Hepatocyte (in vitro differentiated cells): ENCODE results near the gene SMIM35. TPM values are rescaled to one million over a fixed set of nuclear protein-coding genes. Genes with fewer than 3 reads are reported as not detected.

Experiments
- DNase-seq: peaks from one replicate; pipeline ENCODE4 v3.0.0-alpha.2; 2016; ENCODE audit warnings: low spot score
- H2AFZ ChIP-seq: fragments of 200-600 bp; sonication (generic); 2 replicates; pipeline ENCODE4 v1.6.0; 2016; ENCODE audit warnings: antibody characterized with exemption, mild to moderate bottlenecking
- H3K27ac ChIP-seq: fragments of 200-600 bp; sonication (generic); 2 replicates; pipeline ENCODE4 v1.5.1; 2016; ENCODE audit warnings: mild to moderate bottlenecking
- H3K27me3 ChIP-seq: fragments of 200-600 bp; sonication (generic); 2 replicates; pipeline ENCODE4 v1.6.1; 2016
- H3K36me3 ChIP-seq: fragments of 200-600 bp; sonication (generic); replicated peaks from 2 replicates; pipeline ENCODE4 v1.5.1; 2016; ENCODE audit warnings: low read depth; ENCODE audit not compliant: insufficient read depth
- H3K4me1 ChIP-seq: fragments of 200-600 bp; sonication (generic); 2 replicates; pipeline ENCODE4 v1.5.1; 2016; ENCODE audit warnings: mild to moderate bottlenecking, moderate library complexity; ENCODE audit not compliant: insufficient read depth
- H3K4me2 ChIP-seq: fragments of 200-600 bp; sonication (generic); 2 replicates; pipeline ENCODE4 v1.6.0; 2016
- H3K4me3 ChIP-seq: fragments of 200-600 bp; sonication (generic); 2 replicates; pipeline ENCODE4 v1.5.1; 2016; ENCODE audit warnings: mild to moderate bottlenecking
- H3K79me2 ChIP-seq: fragments of 200-600 bp; sonication (generic); 2 replicates; pipeline ENCODE4 v1.6.0; 2017; ENCODE audit warnings: mild to moderate bottlenecking
- H3K9me2 ChIP-seq: fragments of 200-600 bp; sonication (generic); replicated peaks from 2 replicates; pipeline ENCODE4 v1.6.0; 2017; ENCODE audit warnings: mild to moderate bottlenecking; ENCODE audit not compliant: insufficient read depth
- H3K9me3 ChIP-seq: fragments of 200-600 bp; sonication (generic); 2 replicates; pipeline ENCODE4 v1.5.1; 2016; ENCODE audit warnings: low read depth, mild to moderate bottlenecking
- H4K20me1 ChIP-seq: fragments of 200-600 bp; sonication (generic); 2 replicates; pipeline ENCODE4 v1.6.0; 2016; ENCODE audit warnings: mild to moderate bottlenecking; ENCODE audit not compliant: insufficient read depth, poor library complexity, severe bottlenecking
- CTCF ChIP-seq: fragments of 200-600 bp; sonication (generic); IDR thresholded peaks from 2 replicates; pipeline ENCODE4 v1.5.1; 2016; ENCODE audit warnings: antibody characterized with exemption, mild to moderate bottlenecking; ENCODE audit not compliant: poor library complexity
- EZH2 ChIP-seq: fragments of 200-600 bp; sonication (generic); IDR thresholded peaks from 2 replicates; pipeline ENCODE4 v1.6.1; 2016; ENCODE audit warnings: antibody characterized with exemption, mild to moderate bottlenecking, borderline replicate concordance
- EZH2phosphoT487 ChIP-seq: fragments of 200-600 bp; sonication (generic); IDR thresholded peaks from one replicate; pipeline ENCODE4 v1.6.1; 2018; ENCODE audit warnings: antibody characterized with exemption, mild to moderate bottlenecking, low read depth, moderate library complexity; ENCODE audit not compliant: unreplicated experiment, severe bottlenecking
- WGBS: methylation state at CpG from one replicate; pipeline ENCODE4 v1.1.6; 2016; ENCODE audit warnings: low lambda C conversion rate; ENCODE audit errors: missing lambda C conversion rate; 5-methylcytosine and 5-hydroxymethylcytosine counted together
- polyA plus RNA-seq: library from polyadenylated mRNA; unstranded; fragments of >200 nt; fragmentation: Nextera tagmentation; extraction: Ambion mirVana; gene quantifications from 2 replicates; pipeline ENCODE4 v1.2.1, GENCODE V29; 2016
- total RNA-seq: library from RNA; depleted of rRNA; stranded (reverse); fragments of >200 nt; gene quantifications from 2 replicates; pipeline ENCODE4 v1.2.3, GENCODE V29; 2014

The SMIM35 gene
- total and polyA plus RNA-seq, 2 experiments from 2014 or later: 0.03 TPM; not detected in 1

GRCh38 chr11:118028626-118029025 is 58.1 kb downstream of the SMIM35 start:
- Histone ChIP-seq H3K4me3 (no peak overlapping the region), H3K36me3 (no peaks in the 10 kb centered on the region), H3K9me3 (no peaks in the 10 kb centered on the region), H3K9me2 (no peaks in the 10 kb centered on the region), H2AFZ (no peak overlapping the region), H4K20me1 (no peaks in the 10 kb centered on the region), H3K27ac (no peak overlapping the region), H3K4me1 (no peaks in the 10 kb centered on the region), H3K27me3 (no peaks in the 10 kb centered on the region), H3K79me2 (no peaks in the 10 kb centered on the region), H3K4me2 (no peak overlapping the region)
- no peak for TF ChIP-seq CTCF
- TF ChIP-seq EZH2: no peak
- no peak for TF ChIP-seq EZH2phosphoT487
- no peak for DNase-seq
- 89% methylated on average over 3 of the region's 3 CpGs for WGBS

- Histone ChIP-seq H3K27ac (no peak overlapping the region), H3K27me3 (no peaks in the 10 kb centered on the region), H3K9me2 (no peaks in the 10 kb centered on the region), H3K4me2 (no peak overlapping the region), H2AFZ (no peak overlapping the region), H3K9me3 (no peaks in the 10 kb centered on the region), H3K79me2 (no peaks in the 10 kb centered on the region), H3K4me3 (no peak overlapping the region), H3K4me1 (no peaks in the 10 kb centered on the region), H3K36me3 (no peaks in the 10 kb centered on the region), H4K20me1 (no peaks in the 10 kb centered on the region)
- no peak for DNase-seq
- TF ChIP-seq EZH2phosphoT487 (no peak), EZH2 (no peak), CTCF (no peak)
- 66% methylated on average over 4 of the region's 4 CpGs for WGBS
Measured at GRCh38 chr11:118027694-118028093, 59.1 kb downstream of the SMIM35 start.

GRCh38 chr11:118021146-118021545 is 65.6 kb downstream of the SMIM35 start:
- 94% methylated on average over 1 of the region's 1 CpG for WGBS
- Histone ChIP-seq H3K9me2 (no peaks in the 10 kb centered on the region), H3K4me1 (no peaks in the 10 kb centered on the region), H3K36me3 (no peaks in the 10 kb centered on the region), H3K9me3 (no peaks in the 10 kb centered on the region), H3K79me2 (no peaks in the 10 kb centered on the region), H3K27me3 (no peaks in the 10 kb centered on the region), H4K20me1 (no peaks in the 10 kb centered on the region), H3K27ac (no peak overlapping the region), H2AFZ (no peak overlapping the region), H3K4me2 (no peak overlapping the region), H3K4me3 (no peak overlapping the region)
- TF ChIP-seq EZH2 (no peak), CTCF (no peak), EZH2phosphoT487 (no peak)
- DNase-seq: no peak

- Histone ChIP-seq H3K79me2 (no peaks in the 10 kb centered on the region), H4K20me1 (no peaks in the 10 kb centered on the region), H3K27me3 (no peaks in the 10 kb centered on the region), H3K36me3 (no peaks in the 10 kb centered on the region), H3K4me1 (no peaks in the 10 kb centered on the region), H3K4me3 (no peak overlapping the region), H3K4me2 (no peak overlapping the region), H3K27ac (no peak overlapping the region), H2AFZ (no peak overlapping the region), H3K9me3 (no peaks in the 10 kb centered on the region), H3K9me2 (no peaks in the 10 kb centered on the region)
- TF ChIP-seq EZH2phosphoT487 (no peak), CTCF (no peak), EZH2 (no peak)
- DNase-seq: no peak
- WGBS: 89% methylated on average over 2 of the region's 2 CpGs
Measured at GRCh38 chr11:118018401-118018800, 68.4 kb downstream of the SMIM35 start.
